NCI-H146 (cell line): Measurements from ENCODE around the gene SLC26A5.
"Not testable (repeated sequence)": the region's sequence is repeated elsewhere in the genome, so short reads cannot be mapped to it uniquely, and the experiment has no call there.

ENCODE experiments used
- DNase-seq: peaks from one replicate; lab custom pipeline; 2025; lab: John Stamatoyannopoulos, UW

Gene SLC26A5

GRCh38 chr7:103405789-103406613, 40.0 kb downstream of the SLC26A5 start:
- not testable (repeated sequence) for DNase-seq

DNA sequence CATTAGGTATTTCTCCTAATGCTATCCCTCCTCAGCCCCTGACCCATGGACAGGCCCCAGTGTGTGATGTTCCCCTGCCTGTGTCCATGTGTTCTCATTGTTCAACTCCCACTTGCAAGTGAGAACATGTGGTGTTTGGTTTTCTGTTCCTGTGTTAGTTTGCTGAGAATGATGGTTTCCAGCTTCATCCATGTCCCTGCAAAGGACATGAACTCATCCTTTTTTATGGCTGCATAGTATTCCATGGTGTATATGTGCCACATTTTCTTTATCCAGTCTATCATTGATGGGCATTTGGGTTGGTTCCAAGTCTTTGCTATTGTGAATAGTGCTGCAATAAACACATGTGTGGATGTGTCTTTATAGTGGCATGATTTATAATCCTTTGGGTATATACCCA, 46.3 kb downstream of the SLC26A5 start:
- not testable (repeated sequence) for DNase-seq

DNA sequence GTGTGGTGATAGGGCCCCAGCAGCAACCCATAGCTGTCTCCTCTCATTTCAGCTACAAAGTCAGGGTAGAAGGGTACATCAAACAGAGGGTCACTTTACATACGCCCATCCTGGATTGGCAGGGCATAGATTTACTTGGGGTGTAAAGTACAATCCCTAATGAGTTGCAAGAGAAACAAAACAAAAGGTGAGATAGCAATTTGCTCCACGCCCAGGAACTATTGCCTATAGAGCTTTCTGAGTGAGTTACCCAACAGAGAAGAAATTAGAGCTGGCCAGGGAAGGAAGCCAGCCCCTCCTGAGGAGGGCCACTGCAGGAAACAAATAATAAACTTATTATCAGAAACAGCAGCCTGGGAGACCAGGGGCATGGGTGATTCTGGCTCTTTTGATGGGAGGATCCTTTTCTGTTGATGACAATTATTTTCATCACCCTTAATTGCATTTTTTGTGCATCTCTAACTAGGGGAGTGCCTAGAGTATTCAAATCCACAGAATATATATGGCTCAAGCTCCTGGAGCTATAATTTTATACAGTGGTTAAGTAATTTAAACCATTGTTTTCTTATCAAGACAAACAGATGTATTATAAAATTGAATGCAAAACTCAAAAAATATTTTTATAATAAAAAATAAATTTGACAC, 47.4 kb downstream of the SLC26A5 start:
- DNase-seq = no peak

- no peak for DNase-seq
Measured at GRCh38 chr7:103396471-103396870, 49.5 kb downstream of the SLC26A5 start.

- DNase-seq = no peak
Measured at GRCh38 chr7:103395071-103395470, 50.9 kb downstream of the SLC26A5 start.

DNA sequence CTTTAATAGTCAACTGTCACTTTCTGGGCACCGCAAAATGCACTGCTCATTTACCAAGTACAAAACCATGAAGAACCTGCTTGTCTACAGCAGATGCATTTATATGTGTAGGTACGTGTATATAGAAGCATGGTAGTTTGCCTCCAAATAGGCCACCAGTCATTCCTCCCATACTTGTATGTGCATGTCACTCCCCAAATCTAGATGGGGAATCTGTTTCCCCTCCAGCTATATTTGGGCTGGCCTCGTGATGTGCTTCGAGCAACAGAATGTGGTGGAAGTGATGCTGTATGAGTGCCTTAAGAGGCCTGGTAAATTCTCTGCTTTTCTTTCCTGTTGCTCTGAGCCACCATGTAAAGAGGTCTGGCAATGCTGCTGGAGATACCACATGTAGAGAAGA, 51.4 kb downstream of the SLC26A5 start:
- no peak for DNase-seq

DNA sequence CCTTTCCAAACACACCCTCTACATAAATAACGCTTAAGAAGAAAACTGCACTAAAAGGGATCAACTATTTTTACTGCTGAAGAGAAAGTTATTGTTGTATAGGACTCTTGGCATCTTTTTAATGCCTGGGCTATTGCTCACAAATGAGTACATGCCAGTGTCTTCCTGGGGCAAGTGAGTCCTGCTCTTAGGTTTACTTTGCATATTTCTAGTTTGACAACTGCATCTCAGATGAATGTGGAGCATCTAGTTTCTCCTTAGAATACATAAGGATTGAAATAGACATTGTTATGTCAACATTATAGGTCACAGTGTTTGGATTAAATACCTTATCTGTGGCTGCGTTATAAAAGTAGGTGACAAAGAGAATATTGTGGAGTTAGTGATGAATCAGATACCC, 54.0 kb downstream of the SLC26A5 start:
- DNase-seq = no peak

GRCh38 chr7:103391150-103391549, 54.9 kb downstream of the SLC26A5 start:
- DNase-seq = no peak

DNA sequence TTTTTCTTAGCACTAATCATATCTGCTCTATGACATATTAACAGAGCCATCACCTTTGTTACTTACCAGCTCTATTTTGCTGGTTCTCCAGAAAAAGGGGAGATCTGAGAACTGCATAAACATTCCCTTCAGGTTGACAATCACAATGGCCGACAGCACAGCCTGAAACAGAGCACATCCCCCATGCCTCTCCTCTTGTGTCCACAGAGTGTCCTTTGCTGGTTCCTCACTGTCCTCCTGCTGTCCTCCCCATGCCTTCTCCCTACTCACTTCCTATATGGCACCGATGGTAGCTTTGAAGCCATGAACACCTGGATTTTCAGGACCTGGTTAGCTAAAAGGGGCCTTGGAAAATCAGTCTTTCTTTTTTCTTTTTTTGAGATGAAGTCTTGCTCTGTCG, 56.7 kb downstream of the SLC26A5 start:
- DNase-seq = no peak

DNA sequence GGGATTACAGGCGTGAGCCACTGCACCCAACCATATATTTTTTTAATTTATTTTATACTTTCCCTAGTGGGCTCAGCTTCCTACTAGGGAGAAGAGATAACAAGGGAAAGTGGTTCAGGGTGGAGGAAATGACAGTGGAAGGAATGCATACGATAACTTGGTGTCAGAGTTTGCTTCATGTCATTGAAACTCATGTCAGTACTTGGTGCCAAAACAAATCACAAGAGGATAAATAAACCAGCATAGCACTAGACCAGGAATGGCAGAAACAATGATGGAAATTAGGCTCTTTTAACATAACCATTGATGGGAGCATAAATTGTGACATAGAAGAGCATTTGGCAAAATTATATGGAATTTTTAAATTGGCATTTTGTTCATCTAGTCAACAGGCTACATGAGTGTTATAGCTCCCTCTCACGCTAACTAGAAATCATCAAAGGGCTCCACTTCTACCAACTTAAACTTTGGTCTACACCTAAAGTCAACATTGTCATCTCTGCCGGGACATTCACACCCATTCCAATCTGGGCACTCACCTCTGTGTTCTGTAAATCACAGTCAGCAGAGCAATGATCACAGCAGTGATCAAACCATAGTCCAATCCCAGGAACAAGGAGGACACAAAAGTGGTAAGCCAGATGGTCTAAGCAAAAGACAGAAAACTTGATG, 57.4 kb downstream of the SLC26A5 start:
- DNase-seq = no peak

- no peak for DNase-seq
Measured at GRCh38 chr7:103387242-103387641, 58.8 kb downstream of the SLC26A5 start.

DNA sequence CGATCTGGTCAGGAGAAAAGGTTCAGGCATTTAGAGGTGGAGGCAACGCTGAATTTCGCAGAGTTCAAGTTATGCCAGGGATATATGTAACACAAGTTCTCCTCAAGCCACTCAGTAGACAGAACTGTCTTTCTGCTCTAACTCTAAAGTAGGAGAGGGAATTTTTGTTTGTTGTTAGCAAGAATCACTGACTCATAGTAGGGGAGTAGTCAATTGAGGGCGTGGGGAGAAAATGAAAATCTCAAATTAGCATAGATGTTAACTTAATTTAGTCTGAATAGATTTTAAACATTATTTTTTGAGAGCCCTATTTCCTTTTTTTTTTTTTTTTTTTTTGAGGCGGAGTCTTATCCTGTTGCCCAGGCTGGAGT, 64.0 kb downstream of the SLC26A5 start:
- DNase-seq = no peak

DNA sequence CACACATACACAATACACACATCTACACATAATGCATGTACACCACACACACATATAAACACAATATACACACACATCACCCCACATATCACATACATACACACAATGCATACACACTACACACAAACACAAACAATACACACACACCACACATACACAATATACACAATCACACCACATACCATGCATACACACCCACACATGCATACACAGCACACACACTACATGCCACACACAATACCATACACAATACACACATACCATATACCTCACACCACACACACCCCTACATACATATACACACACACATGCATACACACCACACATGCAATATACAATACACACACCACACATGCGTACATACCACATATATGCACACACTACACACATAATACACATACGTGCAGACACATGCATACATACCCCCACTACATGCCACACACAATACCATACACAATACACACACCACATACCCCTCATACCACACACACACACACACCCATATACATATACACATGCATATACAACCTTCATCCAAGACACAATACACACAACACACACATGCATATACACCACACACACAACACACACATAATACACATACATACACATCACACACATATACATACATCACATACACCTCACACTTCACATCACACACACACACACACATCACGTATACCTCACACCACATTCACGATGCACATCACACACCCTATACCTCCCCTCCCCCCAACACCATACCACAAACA, 64.6 kb downstream of the SLC26A5 start:
- no peak for DNase-seq

DNA sequence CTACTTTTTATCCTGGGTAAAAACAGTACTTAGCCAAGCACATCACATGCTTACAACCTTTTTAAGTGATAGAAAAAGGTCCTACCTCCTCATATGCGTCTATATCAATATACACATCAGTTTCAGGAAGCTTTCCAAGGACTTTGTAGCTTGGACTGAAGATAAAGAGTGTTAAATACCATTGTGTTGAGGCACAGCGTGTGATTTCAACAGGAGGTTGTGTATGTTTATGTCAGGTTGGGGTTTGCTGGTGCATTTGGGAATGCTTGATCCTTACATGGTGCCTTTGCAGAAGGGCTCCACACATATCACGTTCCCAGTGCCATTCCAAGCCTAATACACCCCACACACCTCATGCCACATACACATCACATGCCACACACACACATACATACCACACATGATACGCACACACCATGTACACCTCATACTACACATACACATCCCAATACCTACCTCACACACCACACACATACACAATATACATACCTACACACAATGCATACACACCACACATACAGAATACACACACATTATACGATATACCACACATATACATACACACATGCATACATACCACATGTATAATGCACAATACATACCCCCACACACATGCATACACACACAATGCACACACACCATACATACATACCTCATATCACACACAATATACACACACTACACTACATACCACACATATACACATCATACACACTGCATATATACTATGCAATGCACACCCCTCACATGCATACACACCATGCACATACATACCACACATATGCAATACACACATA, 65.4 kb downstream of the SLC26A5 start:
- DNase-seq = no peak

GRCh38 chr7:103379270-103379975, 66.6 kb downstream of the SLC26A5 start:
- no peak for DNase-seq

DNA sequence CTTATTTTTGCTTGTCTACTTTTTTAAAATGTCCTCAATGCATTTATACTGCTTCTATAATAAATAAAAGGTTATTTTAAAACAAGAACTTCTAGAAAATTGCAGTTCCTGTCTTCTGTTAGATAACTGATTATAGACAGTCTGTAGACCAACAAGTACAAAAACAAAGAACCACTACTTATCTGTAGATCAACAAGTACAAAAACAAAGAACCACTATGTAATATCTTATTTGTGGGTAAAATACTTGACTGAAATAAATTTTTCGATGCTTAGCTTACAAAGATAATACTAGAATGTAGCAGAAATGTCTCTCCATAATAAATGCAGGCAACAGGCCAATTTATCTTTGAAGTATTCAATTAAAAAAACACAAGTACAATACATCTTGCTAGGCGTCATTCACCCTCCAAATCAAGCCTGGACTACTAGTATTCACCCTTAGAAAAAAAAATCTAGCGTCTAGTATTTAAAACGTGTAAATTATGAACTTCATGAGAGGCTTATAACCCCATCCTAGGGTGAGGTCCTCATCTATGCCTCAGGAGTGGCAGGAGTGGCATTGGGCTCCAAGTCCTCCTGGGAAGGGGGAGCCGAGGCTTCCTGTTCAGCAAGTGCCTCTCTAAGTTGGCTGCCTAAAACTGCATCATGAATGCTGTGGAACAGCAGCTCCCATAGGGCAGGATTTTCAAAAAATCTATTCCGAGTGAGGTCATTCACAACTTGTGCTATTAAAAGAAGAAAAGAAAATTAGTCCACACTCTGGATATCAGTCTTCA, 72.0 kb downstream of the SLC26A5 start:
- DNase-seq = no peak

DNA sequence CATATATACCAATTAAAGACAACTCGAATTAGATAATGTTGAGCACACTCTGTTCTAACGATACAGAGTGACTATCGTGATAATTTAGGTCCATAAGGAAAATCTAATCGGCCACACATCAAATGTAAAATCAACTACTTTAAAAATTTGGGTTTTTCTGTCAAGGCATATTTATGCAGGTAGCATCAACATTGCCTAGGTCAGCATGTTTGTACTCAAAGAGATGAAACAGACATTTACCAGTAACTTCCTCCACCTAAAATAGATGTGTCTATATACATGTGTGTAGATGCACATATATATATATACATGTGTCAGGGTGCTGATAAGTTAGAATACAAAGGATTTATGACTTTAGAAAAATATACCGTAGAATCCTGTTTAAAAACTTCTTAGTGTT, 76.6 kb downstream of the SLC26A5 start:
- no peak for DNase-seq

- no peak for DNase-seq
Measured at GRCh38 chr7:103349805-103350204, 96.2 kb downstream of the SLC26A5 start.

- DNase-seq = no peak
Measured at GRCh38 chr7:103348959-103349358, 97.0 kb downstream of the SLC26A5 start.

- DNase-seq = no peak
Measured at GRCh38 chr7:103348452-103348851, 97.6 kb downstream of the SLC26A5 start.
